ENCODE measurements around the gene BTBD7.

- TF ChIP-seq CTCF (IDR thresholded peaks at IDR 0.05) (no peak), POLR2A (IDR thresholded peaks at IDR 0.05) (no peak), POLR2AphosphoS5 (IDR thresholded peaks at IDR 0.05) (no peak)
Observed at GRCh38 chr14:93301821-93302447, 30.9 kb downstream of the BTBD7 start.
